Chondrocyte (in vitro differentiated cells): ENCODE data around the gene TCN2. TPM values are rescaled to one million over a fixed set of nuclear protein-coding genes. Genes with fewer than 3 reads are reported as not detected.

Experiments
- DNase-seq: peaks from one replicate; pipeline ENCODE4 v3.0.0; 2021; ENCODE audit warnings: mixed read lengths, low spot score
- H3K27ac Mint-ChIP-seq: one replicate; pipeline ENCODE4 v1.8.0; 2021; ENCODE audit warnings: mild to moderate bottlenecking, moderate library complexity, mixed read lengths; ENCODE audit not compliant: unreplicated experiment
- H3K27me3 Mint-ChIP-seq: 2 replicates; pipeline ENCODE4 v1.8.0; 2021; ENCODE audit warnings: low read depth, mixed read lengths
- H3K36me3 Mint-ChIP-seq: 2 replicates; pipeline ENCODE4 v1.8.0; 2021; ENCODE audit warnings: low read depth, mixed read lengths
- H3K4me1 Mint-ChIP-seq: 2 replicates; pipeline ENCODE4 v1.8.0; 2021; ENCODE audit warnings: low read depth, mild to moderate bottlenecking, mixed read lengths
- H3K4me3 Mint-ChIP-seq: one replicate; pipeline ENCODE4 v1.8.0; 2021; ENCODE audit warnings: mild to moderate bottlenecking, moderate library complexity, mixed read lengths; ENCODE audit not compliant: unreplicated experiment
- H3K9me3 Mint-ChIP-seq: 2 replicates; pipeline ENCODE4 v1.8.0; 2021; ENCODE audit warnings: low read depth, mixed read lengths
- CTCF ChIP-seq: fragments of 200-600 bp; sonication (generic); IDR thresholded peaks from 2 replicates; pipeline ENCODE4 v1.5.0; 2021; ENCODE audit warnings: antibody characterized with exemption, mild to moderate bottlenecking, moderate library complexity
- total RNA-seq: library from RNA; stranded (reverse); gene quantifications from 3 replicates; pipeline ENCODE4 v1.2.1, GENCODE V29; 2021

TCN2 gene
- total RNA-seq, 1 donor from 2014 or later, result 10.4 TPM

DNA sequence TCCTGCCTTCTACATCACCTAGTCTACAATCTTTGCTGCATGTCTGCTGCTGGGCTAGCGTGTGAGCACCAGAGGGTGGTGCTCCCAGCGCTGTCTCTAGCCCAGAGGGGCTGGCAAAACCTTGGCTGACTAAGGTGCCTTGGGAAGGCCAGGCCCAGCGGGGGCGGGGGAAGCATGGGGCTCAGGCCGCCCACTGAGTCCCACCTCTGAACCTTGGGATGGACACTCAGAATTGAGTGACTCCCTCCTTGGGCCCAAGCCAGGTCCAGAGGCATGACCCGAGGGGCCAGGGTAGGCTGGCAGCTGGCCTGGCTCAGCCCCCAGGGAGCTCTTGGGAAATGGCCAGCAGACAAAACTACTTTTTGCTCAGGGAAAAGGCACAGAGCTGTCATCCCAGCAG is 24.9 kb upstream of the TCN2 start:
- Mint-ChIP-seq H3K27ac (no peak overlapping the region), H3K27me3 (no peaks in the 10 kb centered on the region), H3K36me3 (peaks cover 46% of the 10 kb centered on the region), H3K4me1 (peaks cover 11% of the 10 kb centered on the region), H3K4me3 (no peak overlapping the region), H3K9me3 (no peaks in the 10 kb centered on the region)
- TF ChIP-seq CTCF, result no peak
- no peak for DNase-seq

DNA sequence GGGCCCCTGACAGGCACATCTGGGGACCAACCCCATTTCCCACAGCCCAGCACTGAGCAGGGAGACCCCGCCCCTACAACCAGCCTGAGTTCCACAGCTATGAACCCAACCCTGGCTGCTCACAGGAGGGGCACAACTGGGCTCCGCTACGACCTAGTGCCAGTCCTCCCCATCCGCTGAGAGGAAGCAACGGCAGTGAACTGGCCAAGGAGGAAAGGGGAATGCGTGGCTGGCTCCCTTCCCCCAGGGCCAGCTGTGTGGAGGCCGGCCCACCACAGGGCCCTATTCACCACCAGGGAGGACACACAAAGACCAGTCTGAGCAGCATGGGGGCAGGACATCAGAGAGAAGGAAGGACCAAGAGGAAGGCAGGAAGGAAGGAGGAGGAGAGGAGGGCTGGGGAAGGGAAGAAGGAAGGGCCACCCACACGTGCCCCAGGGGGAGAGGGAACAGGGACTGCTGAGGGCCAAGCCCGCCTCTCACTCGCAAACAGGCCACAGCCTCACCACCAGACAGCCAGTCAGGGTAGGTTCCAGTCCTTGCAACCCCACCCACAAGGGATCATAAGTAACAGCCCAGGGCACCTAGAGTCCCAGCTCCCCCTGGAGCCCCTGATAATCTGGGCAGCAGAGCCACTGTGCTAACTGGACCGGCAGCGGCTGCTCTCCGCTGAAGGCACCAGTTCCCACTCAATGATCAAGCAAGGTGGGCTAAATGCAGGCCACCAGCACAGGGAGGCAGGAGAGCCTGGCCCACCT is 24.0 kb upstream of the TCN2 start:
- Mint-ChIP-seq H3K9me3 (no peaks in the 10 kb centered on the region), H3K4me1 (peaks cover 11% of the 10 kb centered on the region), H3K4me3 (no peak overlapping the region), H3K36me3 (peaks cover 46% of the 10 kb centered on the region), H3K27me3 (no peaks in the 10 kb centered on the region), H3K27ac (peak overlapping the region; percentile 54)
- DNase-seq, result no peak
- no peak for TF ChIP-seq CTCF

- H3K36me3 Mint-ChIP-seq, result peaks cover 43% of the 10 kb centered on the region
- DNase-seq, result no peak
- H3K4me1 Mint-ChIP-seq, result peaks cover 11% of the 10 kb centered on the region
- no peaks in the 10 kb centered on the region for H3K9me3 Mint-ChIP-seq
- no peaks in the 10 kb centered on the region for H3K27me3 Mint-ChIP-seq
- no peak overlapping the region for H3K4me3 Mint-ChIP-seq
- no peak for TF ChIP-seq CTCF
- H3K27ac Mint-ChIP-seq, result no peak overlapping the region
Measured at GRCh38 chr22:30584441-30584840, 22.5 kb upstream of the TCN2 start.

GRCh38 chr22:30586414-30586813 is 20.6 kb upstream of the TCN2 start:
- Mint-ChIP-seq H3K27me3 (no peaks in the 10 kb centered on the region), H3K9me3 (no peaks in the 10 kb centered on the region), H3K4me3 (no peak overlapping the region), H3K4me1 (peaks cover 11% of the 10 kb centered on the region), H3K36me3 (peaks cover 31% of the 10 kb centered on the region), H3K27ac (no peak overlapping the region)
- no peak for DNase-seq
- no peak for TF ChIP-seq CTCF

DNA sequence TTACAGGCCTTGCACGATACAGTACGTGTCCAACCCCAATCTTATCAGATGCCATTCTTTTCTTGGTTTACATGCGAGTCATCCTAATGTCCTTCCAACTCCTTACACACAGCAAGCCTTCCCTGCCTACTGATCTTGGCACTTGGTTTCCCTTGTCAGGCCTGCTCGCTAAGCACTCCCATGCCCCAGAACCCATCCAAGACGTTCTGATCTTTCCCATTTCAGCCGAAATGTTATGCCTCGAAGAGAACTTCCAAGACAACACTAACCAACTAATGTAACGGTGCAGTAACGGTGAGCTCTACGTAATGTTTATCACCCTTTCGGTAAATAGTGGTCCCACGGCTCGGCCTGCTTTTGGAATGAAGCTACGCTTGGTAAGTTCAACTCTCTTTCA is 15.8 kb upstream of the TCN2 start:
- peaks cover 21% of the 10 kb centered on the region for H3K36me3 Mint-ChIP-seq

More for the DNA sequence above, 15.8 kb upstream of the TCN2 start:
- Mint-ChIP-seq H3K4me3 (no peak overlapping the region), H3K9me3 (no peaks in the 10 kb centered on the region), H3K27me3 (peaks cover 3% of the 10 kb centered on the region), H3K27ac (no peak overlapping the region), H3K4me1 (no peaks in the 10 kb centered on the region)
- no peak for TF ChIP-seq CTCF
- DNase-seq, result no peak
